Right ventricle myocardium inferior (tissue), 1 donor: Measurements from ENCODE around the gene IL4R. TPM values are rescaled to one million over a fixed set of nuclear protein-coding genes. Genes with fewer than 3 reads are reported as not detected.
A peak's percentile ranks its signal among the peaks of the same experiment; 100 is the strongest.
"Not testable (repeated sequence)": the region's sequence is repeated elsewhere in the genome, so short reads cannot be mapped to it uniquely, and the experiment has no call there.

Experiments
- ATAC-seq: fragments of 200-7000 bp; cut with Tn5 transposase; one replicate; pipeline ENCODE4 v1.9.1; 2020; ENCODE audit warnings: mild to moderate bottlenecking, moderate library complexity
- DNase-seq: peaks from one replicate; pipeline ENCODE4 v3.0.0; 2021; ENCODE audit errors: missing footprints
- intact Hi-C: fragments of 100-400 bp; cut with DNase I; formaldehyde crosslinking; loops from one replicate; pipeline ENCODE4 v1.11.0; 2022
- total RNA-seq: library from RNA; stranded (reverse); fragmentation: NEBNext Ultra II Directional; extraction: Animal tissue kit (Norgen Biotek cat#: 25700); gene quantifications from one replicate; pipeline ENCODE4 v1.2.1, GENCODE V29; 2021
- donor health status: DM: no; HTN: yes; CAD: no; lungs with severe emphysema.

Gene IL4R
- total RNA-seq, 1 donor from 2014 or later = 11.1 TPM

DNA sequence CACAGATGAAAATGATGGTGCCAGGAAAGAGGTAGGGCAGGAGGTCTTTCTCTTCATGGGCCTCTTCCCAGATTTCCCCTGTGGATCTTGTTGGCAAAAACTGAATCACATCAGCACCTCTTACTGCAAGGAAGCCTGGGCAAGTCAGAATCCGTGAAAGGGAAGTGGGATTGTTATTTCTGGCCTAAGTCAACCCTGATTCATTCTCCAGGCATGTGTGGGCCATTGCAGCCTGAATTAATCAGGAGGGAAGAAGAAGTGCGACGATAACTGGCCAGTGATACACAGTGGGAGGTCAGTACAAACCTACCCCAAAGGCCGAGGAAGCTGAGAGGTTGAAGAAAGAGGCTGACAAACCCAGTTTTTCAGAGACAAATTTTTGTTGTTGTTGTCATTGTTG lies 27.3 kb upstream of the IL4R start:
- intact Hi-C loops = no loop called here
- ATAC-seq (peak; percentile 70), DNase-seq (no peak)

DNA sequence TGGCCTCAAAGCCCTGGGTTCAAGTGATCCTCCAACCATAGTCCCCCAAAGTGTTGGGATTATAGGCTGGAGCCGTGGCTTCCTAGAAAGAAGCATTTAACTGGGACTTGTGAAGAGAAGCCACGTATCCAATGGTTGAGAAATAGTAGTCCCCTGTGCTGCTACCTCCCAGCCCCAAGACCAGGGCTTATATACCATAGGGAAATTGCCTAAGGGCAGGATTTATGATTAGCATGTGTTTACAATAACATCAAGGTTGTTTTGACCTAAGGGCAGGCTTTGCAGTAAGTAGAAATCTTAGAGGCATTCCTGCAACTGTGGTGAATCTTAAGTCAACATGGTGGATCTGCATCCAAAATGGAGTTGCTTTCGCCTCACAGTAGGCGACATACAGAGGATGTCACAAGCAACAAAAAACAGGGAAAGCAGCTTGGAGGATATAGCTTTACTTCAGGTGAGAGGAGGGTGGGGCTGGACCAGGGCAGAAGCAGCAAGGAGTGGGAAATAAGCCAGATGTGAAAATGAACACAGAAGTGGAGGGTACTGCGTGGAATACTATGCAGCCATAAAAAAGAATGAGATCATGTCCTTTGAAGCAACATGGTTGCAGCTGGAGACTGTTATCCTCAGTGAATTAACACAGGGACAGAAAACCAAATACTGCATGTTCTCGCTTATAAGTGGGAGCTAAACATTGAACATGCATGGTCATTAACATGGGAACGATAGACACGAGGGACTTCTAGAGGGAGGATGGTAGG lies 26.5 kb upstream of the IL4R start:
- ATAC-seq (no peak), DNase-seq (no peak)
- intact Hi-C loops = no loop called here

DNA sequence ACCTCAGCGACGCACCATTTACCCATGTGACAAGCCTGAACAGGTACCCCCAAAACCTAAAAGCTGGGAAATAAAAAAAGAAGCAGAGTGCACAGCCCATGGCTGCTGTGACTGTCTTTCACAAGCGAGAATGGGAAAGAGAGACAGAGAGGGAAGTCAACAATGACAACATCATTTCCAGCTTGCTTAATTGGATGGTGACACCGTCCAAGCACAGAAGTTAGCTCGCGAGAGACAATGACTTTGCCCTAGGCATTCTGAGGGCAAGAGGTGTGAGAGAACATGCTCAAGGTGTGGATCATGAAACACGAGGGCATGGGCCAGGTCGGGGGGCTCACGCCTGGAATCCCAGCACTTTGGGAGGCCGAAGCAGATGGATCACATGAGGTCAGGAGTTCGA lies 25.9 kb upstream of the IL4R start:
- no peak for DNase-seq
- intact Hi-C loops = no loop called here
- ATAC-seq = no peak

DNA sequence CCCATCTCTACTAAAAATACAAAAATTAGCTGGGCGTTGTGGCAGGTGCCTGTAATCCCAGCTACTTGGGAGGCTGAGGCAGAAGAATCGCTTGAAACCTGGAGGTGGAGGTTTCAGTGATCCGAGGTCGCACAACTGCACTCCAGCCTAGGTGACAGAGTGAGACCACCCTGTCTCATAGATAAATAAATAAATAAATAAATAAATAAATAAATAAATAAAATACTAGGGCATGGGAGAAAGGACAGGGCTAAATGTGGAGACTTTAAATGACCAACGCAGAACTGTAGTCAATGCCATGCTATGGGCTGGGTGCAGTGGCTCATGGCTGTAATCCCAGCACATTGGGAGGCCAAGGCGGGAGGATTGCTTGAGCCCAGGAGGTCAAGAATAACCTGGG lies 25.5 kb upstream of the IL4R start:
- ATAC-seq, DNase-seq, intact Hi-C loops: not testable (repeated sequence)

DNA sequence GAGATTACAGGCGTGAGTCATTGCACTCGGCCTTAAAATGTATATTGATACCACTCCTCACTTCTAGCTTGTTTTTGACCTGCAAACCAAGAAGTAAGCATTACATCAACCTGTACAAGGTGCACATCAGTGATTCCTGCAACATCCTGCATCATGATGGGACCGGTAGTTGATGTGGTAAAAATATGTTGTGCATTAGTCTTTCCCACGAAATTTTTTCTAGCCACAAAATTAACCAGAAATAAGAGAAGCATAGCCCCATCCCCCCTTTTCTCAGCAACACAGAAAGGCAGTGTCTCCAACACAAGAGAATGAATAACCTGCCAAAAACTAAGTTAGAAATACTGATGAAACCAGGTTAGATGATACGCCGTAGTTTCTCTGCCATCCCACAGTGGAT lies 24.1 kb upstream of the IL4R start:
- intact Hi-C loops = no loop called here
- no peak for ATAC-seq
- no peak for DNase-seq

DNA sequence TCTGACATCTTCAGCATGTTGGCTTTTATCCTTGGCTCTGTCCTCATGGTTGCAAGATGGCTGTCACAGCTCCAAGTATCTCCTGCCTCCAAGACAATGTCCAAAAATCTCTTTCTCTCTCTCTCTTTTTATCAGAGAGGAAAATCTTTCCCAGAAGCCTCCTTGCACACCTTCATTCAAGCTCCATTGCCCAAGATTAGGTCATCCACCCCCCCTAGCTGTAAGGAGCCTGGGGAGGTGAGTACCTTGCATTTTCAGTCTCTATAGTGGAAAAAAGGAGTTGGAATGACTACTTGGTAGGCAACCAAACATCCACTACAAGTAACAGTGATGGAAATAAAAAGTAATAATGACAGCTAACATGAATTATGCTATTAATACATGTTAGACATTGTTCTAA lies 23.2 kb upstream of the IL4R start:
- ATAC-seq (no peak), DNase-seq (no peak)
- intact Hi-C loops = no loop called here

DNA sequence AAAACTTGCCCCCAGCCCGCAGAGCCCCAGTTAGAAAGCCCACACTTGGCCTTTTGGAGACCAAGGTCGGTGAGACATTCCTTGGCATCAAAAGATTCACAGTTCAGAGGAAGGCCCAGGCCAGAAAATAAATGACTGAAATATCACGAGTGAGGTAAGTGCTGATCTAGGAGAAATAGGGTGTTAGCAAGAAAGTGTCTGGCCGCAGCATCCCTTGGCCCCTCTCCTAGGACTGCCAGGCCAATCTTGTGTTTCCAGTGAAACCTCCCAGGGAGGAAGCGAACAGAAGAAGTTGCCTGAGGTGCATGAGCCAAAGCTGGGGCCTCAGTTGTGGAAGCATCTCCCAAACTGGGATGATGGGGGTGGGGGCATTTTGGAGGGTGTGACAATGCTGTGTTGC lies 22.7 kb upstream of the IL4R start:
- intact Hi-C loops = no loop called here
- DNase-seq = no peak
- ATAC-seq = no peak

DNA sequence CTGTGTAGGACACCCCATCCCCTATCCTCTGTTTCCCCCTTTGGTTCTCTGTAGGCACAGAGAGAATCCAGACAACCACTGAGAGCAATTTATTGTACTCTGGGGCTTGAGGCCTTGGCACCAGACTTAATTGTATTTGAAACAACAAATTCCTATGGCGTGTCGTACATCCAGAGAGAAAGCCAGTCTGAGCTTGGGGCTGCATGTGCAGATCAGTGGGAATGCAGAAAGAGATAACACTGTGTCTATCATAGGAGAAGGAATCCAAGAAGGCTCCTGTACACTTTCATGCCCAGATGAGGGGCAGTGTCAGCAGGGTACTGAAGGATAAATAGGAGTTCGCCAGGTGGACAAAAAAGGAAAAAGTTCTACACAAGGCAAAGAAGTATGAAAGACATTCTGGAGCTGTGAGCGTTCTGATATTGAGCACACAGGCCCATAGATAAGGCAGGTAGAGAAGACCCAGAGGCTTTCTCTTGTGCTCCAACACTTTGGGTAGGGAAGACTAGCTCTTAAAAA lies 22.0 kb upstream of the IL4R start:
- no peak for ATAC-seq
- intact Hi-C loops = no loop called here

DNA sequence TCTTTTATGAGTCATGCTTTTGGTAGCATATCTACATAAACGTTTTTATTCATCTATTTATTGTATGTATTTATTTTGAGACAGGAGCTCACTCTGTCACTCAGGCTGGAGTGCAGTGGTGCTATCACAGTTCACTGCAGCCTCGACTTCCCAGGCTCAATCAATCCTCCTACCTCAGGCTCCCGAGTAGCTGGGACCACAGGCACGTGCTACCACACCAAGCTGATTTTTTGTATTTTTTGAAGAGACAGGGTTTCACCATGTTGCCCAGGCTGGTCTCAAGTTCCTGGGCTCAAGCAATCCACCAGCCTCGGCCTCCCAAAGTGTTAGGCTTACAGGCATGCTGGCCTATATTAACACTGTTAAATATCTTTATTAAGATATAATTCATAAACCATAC lies 20.4 kb upstream of the IL4R start:
- intact Hi-C loops = no loop called here
- no peak for ATAC-seq
- DNase-seq = no peak

More for the DNA sequence above, 22.0 kb upstream of the IL4R start:
- DNase-seq = no peak

DNA sequence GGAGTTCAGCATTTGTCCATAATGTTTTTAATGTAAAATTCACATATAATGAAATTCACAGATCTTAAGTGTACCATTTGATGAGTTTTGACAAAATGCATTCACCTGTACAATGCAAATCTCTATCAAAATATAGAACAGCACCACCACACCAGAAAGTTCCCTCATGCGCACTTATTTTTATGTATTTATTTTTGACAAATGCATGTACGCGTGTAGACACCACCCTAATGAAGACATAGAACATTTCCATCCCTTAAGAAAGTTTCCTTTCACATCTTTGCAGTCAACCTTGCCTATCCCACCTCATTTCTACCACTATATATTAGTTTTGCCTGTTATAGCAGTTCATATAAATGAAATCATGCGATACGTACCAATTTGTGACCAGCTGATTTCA lies 15.6 kb upstream of the IL4R start:
- DNase-seq (no peak), ATAC-seq (no peak)
- intact Hi-C loops = no loop called here

DNA sequence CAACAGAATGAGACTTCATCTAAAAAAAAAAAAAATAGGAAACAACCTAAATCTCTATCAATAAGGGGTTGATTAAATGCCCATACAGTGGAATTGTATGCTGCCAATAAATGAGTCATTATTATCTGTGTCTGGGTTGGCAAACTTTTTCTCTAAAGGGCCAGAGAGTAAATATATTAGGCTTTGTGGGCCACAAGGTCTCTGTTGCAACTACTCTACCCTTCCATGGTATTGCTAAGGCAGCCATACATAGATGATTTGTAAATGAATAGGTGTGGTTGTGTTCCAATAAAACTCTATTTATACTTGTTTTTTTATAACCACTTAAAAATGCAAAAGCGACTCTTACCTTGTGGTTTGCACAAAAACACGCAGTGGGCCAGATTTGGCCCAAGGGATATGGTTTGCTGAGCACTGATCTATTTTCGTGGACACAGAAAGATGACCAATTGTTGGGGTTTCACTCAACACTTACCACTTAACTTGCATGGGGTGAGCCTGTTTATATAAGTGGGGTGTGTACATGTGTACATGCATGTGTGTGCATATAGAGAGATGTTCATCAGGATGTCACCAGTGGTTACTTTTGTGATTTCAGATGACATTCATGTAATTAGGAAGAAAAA lies 12.4 kb upstream of the IL4R start:
- intact Hi-C loops = no loop called here
- ATAC-seq (no peak), DNase-seq (no peak)

DNA sequence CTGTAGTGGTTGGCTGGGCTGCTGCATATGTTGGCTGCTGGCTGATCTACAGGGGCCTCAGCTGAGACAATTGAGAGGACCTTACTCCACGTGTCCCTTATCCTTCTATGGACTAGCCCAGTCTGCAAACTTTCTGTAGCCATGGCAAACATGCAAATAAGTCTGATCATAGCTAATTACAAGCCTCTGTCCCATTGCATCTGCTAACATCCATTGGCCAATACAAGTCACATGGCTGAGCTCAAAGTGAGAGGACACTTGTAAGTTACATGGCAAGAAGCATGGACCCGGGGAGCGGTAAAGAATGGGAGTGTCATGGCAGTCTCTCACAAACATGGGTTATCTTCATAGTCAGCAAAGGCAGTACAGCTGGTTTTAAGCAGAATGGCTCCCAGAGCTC lies 11.6 kb upstream of the IL4R start:
- ATAC-seq (no peak), DNase-seq (no peak)
- intact Hi-C loops = no loop called here

DNA sequence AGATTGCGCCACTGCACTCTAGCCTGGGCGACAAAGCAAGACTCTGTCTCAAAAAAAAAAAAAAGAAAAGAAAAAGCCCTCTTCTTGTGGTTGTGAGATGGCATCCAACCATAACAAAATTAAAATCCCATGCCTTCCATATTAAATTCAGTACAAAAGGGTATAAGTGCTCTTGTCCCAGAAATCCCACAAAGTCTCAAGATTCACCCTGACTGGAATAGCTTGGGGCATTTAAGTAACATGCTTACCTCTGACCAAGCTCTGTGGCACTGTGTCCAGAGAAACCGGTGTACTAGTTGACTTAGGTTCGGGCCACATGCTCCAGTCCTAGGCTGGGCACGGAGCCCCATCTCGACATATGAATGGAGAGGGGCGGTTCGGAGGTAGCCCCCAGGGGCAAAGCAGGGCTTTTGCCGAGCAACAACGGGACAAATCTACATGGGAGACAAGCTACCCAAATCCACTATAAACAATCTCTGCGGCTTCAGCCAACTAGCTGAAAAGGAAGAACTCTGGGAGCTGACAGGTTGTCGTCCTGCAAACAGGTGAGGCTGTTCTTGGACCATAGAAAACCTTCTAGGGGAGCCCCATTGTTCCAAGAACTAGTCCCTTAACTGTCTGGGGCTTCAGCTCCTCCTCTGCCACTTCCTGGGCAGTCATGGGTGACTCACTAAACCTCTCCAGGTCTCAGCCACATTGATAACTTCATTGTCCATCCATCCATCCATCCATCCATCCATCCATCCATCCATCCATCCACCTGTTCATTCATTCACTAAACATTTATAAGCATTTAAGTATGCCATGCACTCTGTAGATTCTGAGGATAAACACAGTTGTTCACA lies 10.3 kb upstream of the IL4R start:
- DNase-seq (no peak), ATAC-seq (no peak)
- intact Hi-C loops = no loop called here

DNA sequence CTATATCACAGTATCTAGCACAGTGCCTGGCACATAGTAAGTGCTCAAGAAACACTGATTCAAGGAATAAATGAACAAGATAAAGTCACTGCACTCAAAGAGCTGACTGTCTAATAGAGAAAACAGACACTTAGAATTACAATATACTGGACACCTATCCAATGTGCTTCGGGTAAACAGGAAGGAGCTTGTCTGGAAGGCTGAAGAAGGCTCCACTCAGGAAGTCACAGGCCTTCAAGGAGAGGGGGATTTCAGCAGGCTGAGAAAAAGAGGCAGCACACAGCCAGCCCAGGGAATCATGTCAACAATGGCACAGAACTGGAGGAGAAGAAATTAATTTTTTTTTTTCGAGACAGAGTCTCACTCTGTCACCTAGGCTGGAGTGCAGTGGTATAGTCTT lies 9.7 kb upstream of the IL4R start:
- DNase-seq (no peak), ATAC-seq (no peak)
- intact Hi-C loops = no loop called here

DNA sequence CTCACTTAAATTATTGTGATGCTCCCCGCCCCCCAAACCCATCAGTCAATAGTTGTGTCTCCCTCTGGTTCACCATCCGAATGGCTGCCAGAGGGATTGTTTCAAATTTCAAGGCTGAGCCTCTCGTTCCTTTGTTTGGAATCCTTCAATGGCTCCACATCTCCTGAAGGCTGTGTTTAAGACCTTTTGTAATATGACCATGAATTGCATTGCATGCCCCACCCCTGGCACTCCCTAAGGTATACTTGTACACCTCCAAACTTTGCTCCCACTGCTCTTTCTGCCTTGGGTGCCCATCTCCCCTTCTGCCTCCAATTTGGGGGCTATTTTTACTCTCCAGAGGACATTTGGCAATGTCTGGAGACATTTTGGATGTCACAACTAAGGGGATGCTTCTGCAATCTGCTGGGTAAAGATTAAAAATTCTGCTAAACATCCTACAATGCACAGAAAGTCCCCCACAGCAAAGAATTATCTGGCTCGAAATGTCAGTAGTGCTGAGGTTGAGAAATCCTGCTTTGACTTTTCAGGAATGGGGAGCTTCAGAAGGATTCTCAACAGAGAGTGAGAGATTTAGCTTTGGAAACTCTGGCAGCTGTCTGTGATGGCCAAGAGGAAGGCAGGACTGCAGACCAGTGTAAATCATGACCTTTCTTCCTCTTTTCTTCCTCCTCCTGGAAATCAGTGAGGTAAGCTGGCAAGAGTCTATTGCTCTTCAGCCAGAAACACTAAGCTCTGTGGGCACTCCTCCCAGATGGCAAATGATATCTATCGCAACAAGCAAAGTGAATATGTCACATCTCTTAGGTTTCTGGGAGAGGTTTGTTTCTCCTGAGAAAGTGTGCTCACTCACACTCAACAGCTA lies 8.7 kb upstream of the IL4R start:
- intact Hi-C loops = no loop called here
- DNase-seq (no peak), ATAC-seq (no peak)

DNA sequence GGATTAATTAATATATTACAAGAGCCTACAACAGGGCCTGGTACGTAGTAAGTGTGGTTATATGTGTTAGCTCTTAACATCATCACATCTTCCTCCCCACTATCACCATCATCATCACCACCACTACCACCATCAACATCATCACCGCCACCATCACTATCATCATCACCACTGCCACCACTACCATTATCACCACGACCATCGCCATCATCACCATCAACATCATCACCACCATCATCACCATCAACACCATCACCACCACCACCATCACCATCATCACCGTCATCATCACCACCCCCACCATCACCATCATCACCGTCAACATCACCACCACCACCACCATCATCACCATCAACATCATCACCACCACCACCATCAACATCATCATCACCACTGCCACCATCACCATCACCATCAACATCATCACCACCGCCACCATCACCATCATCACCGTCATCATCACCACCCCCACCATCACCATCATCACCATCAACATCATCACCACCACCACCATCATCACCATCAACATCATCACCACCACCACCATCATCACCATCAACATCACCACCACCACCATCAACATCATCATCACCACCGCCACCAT lies 7.8 kb upstream of the IL4R start:
- intact Hi-C loops = no loop called here
- no peak for ATAC-seq
- no peak for DNase-seq

DNA sequence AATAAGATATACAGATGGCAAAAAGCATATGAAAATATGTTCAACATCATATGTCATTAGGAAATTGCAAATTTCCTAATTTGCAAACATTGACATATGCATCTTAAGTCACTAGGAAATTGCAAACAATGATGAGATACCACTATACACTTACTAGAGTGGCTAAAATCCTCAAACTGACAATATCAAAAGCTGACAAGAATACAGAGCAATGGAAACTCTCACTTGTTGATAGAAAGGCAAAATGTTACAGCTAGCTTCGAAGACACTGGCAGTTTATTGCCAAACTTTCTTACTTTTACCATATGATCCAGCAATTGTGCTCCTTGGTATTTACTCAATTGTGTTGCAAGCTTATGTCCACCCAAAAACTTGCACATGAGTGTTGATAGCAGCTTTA lies 5.0 kb upstream of the IL4R start:
- ATAC-seq = no peak
- intact Hi-C loops = no loop called here
- no peak for DNase-seq
